ENCODE data around the gene PKIG.

Gene PKIG

GRCh38 chr20:44597516-44597915 lies 15.1 kb downstream of the PKIG start:
- DNase-seq: no peak

DNA sequence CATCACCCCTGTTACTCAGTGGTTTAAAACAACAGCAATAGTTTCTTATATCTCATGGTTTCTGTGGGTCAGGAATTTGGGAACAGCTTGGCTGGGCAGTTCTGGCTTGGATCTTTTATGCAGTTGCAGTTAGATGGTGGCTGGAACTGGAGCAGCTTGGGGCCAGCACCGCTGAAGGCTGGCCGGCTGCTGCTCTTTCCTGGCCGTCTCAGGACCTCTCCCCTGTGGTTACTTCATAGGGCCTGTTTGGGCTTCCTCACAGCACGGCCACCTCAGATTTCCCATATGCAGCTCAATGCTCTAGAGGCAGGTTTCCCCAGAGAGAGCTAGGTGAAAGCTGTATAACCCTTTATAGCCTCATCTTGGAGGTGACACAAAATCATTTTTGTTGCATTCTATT lies 15.6 kb downstream of the PKIG start:
- DNase-seq: no peak

DNA sequence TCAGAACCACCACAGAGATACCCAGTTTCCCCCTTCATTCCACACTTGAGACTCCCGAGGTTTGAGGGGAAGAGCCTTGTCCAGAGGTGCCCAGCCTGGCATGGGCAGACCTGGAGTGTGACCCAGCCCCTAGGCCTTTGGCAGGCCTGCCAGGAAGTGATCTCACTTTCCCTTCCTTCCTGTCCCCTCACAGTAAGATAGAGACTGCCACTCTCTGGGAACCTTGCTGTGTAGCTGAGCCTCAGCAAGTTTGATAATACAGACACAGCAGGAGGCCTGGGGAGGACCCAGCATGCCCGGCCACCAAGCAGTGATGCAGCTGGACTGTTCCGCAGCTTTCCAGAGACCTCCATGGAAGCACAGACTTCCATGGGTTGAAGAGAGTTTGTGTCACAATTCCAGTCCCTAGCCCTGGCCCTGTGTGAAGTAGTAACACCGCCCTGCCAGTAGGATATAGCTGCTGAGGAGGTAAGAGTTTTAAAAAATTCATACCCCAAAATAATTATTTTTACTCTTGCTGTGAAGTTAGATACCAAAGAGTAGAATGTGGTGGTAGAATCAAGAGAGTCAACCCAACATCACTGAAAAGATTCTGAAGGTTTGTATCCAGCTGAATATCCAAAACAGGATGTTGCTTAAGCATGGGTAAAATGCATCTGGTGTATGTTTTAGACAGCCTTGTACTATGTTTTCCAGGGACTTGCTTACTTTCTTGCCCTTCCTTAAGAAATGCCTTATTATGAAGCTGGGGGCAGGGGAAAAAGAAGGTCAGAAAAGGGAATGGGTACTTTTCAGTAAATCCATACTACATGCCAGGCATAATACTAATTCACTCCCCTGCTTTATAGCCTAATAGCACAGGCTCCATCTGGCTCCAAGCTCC lies 16.3 kb downstream of the PKIG start:
- no peak for DNase-seq

- no peak for DNase-seq
Observed at GRCh38 chr20:44599715-44600114, 17.3 kb downstream of the PKIG start.

- no peak for DNase-seq
Observed at GRCh38 chr20:44600301-44600700, 17.9 kb downstream of the PKIG start.

DNA sequence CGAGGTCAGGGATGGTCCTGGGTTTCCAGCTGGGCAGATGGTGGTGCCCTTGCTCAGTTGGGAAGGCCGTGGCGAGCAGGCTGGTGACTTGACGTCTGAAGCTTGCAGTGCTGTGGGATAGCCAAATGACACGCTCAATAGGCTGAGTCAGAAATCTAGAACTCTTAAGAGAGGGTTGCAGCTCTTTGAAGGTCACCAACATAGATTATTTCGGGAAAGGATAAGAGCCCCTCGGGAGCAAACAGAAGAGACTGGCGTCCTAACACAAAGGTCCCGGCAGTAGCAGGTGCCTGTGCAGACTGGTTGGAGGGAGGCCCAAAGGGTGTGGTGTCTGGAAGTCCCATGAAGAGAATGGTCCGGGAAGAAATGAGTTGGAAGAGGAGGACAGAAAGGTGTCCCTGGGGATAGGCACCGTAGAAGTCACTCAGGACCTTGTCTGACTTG lies 18.4 kb downstream of the PKIG start:
- no peak for DNase-seq

DNA sequence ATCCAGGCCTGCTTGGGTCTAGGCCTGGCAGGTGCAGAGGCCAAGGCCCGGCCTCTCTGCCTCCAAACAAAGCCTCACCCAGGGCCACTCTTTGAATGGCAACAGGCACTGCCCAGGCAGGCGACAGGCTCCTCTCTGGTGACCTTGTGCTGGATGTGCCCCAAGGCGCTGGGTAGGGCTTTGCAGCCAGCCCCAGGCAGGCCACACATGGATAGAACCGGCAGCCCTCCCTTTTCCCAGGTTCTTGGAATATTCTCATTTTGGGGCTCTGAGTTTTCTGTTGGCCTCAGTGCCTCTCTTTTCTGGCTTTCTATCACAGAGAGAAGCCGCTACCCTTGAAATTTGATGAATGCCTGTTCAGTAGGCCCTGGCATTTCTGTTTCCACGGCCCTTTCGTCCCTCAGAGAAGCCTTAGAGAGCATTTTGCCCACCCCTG lies 18.9 kb downstream of the PKIG start:
- no peak for DNase-seq

GRCh38 chr20:44601801-44602204 lies 19.4 kb downstream of the PKIG start:
- no peak for DNase-seq

GRCh38 chr20:44603327-44603726 lies 20.9 kb downstream of the PKIG start:
- no peak for DNase-seq

DNA sequence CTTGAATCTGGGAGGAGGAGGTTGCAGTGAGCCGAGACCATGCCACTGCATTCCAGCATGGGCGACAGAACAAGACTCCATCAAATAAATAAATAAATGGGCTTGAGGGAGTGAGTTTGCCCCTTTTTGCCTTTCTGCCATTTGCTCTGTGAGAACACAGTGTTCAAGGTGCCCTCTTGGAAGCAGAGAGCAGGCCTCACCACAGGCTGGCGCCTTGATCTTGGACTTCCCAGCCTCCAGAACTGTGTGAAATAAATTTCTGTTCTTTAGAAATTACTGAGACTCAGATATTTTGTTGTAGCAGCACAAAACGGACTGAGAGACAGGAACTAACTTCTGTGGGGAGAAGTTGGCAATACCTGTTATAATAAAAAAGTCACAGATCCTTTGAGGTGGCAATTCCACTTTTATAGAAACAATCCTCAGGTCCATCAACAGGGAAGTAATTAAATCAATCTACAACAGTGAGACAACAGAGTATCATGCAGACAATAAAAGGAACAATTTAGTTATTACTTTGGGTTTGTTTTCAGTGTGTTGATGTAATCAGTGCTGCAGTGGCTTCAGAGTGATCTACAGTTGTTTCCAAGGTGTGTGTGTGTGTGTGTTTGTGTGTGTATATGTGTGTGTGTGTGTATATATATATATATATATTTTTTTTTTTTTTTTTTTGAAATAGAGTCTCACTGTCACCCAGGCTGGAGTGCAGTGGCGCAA lies 24.5 kb downstream of the PKIG start:
- no peak for DNase-seq

- no peak for DNase-seq
Observed at GRCh38 chr20:44609006-44609515, 26.7 kb downstream of the PKIG start.

DNA sequence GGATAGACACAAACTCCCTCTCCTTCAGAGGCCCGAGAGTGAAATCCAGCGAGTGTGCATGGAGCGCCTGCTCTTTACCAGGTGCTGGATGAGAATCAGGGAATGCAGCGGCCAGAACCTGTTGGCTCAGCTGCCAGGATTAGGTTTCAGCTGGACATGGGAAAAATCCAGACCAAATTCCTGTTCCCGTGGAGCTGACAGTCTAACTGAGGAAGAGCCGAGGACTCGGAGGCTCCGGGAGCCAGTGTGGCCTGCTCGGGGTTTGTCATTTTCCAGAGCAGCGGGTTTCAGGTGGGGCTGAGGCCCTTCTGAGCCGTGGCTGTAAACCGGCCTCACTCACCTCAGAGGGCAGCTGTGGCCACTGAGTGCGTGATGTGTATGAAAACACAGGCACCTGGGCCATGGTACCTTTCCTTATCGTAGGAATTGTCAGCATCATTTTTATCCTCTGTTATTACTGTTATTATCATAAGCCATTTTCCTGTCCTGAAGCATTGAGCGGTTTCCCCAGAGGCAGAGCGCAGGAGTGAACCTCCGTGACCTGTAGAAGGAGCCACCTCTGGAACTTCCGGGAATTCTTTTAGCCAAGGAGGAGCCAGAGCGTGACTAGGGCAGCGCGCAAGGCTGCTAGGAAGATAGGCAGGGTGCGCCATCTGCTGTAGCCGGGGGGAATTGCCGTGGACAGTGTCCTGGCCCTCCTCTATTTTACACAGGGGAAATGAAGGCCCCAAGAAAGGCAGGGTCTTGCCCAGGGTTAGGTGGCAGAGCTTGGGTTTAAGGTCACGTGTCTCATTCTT lies 27.3 kb downstream of the PKIG start:
- DNase-seq: peak; percentile 37 to 42

DNA sequence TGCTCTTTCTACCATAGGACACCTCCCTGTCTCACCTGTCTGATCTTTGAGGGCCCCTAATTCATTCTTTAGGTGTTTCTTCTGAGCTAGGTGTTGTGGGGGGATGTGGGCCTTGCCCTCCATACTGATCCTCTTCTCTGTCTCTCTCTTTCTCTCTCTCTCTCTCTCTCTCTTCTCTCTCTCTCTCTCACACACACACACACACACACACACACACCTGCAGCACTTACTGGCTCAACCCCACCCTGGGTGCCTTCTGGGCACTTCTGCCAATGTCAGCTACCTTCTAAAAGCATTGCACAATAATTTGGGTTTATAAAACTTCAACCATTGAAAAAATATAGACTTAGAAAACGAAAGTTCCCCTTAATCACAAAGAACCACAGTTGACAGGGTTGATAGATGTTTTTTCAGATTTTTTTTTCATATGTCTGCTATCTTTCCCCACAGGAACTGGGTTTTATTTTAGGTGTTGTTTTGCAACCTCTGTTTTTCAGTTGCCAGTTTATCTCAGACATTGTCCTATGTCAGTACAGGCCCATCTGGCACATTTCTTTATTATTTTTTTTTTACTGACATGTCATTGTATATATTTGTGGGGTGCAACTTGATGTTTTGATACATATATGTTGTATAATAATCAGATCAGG lies 28.1 kb downstream of the PKIG start:
- DNase-seq: no peak

DNA sequence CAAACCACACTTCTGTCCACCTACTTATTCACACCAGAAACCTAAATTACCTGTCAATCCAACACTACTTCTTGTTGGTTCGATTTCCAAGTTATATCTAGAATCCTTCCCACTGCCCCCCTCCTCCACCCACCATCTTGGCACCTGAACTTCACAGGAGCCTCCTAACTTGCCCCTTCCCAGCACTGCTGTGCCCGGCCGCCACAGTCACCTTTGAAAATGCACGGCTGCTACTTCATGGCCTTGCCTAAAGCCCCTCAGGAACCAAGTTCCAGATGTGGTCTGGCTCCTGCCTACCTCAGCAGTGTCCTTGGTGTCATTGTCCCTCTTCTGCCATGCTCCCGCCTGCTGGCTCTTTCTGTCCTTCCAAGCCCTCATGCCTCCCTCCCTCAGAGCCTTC lies 31.2 kb downstream of the PKIG start:
- no peak for DNase-seq

- no peak for DNase-seq
Observed at GRCh38 chr20:44614525-44614924, 32.1 kb downstream of the PKIG start.

DNA sequence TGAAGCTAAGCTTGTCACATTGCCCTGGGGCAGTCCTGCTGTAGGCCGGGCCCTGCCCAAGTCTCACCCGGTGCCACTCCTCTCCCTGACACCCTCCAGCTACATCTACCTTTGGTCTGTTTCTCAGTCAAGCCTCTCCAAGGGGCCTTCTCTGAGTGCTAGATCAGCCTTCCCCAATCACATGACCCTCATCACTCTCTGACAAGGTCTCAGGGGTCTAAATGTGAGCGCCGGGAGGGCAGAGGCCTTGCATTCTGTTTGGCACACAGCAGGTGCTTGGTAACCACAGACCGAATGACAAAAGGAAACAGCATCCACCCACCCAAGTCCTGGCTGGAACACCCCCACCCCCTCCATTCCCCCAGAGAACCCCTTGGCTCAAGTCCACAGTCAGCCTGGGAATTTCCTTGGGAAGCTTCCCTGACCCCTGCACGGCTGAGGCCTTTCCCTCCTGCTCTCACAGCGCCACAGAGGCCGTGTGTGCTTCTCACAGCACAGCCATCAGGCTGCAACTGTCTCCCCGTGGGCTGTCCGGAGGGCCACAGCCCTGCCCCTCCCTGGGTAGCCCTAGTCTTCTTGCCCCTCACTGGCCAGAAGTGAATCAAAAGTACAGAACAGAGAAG lies 32.9 kb downstream of the PKIG start:
- no peak for DNase-seq

DNA sequence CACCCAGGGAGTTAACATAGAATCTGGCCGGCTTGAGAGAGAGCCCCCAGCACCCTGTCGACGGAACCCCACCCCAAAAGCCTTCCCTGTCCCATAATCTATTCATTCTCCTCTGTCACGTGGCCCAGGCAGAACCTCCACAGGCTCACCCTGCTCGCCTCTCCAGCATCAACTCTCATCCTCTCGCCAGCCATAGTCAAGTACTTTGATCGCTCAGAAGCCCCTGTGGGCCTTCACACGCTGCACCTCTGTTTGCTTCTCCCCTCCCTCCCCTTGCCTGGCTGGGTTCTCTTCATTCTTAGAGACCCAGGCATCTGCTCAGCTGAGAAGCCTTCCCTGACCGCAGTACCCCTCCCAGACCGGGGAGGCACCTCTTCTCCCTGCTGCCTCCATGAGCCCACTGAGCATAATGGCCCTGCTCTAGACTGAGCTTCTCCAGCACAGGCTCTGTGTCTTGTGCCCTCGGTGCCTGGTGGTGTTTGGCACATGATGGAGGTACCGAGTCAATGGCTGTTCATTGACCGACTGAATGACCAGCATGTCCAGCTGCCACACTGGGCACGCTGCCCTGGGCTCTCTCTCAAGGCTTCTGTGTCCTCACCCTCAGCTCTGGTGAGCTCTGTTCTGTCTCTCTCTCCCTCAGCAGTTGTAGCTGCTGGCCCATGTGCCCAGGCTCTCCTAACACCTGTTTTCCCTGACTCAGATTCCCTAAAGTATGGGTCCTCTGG lies 33.7 kb downstream of the PKIG start:
- DNase-seq: no peak

GRCh38 chr20:44616604-44616964 lies 34.2 kb downstream of the PKIG start:
- no peak for DNase-seq

GRCh38 chr20:44618318-44618731 lies 35.9 kb downstream of the PKIG start:
- no peak for DNase-seq

- no peak for DNase-seq
Observed at GRCh38 chr20:44619294-44619693, 36.9 kb downstream of the PKIG start.

GRCh38 chr20:44620030-44620429 lies 37.7 kb downstream of the PKIG start:
- no peak for DNase-seq
